Neural progenitor cell (in vitro differentiated cells): ENCODE measurements around the gene IFNA13. TPM values are rescaled to one million over a fixed set of nuclear protein-coding genes. Genes with fewer than 3 reads are reported as not detected.

ENCODE experiments used
- DNase-seq: peaks from one replicate; pipeline ENCODE4 v3.0.0-alpha.2; 2016; ENCODE audit warnings: low spot score
- H2AFZ ChIP-seq: fragments of 200-600 bp; sonication (generic); replicated peaks from 2 replicates; pipeline ENCODE4 v1.6.1; 2016; ENCODE audit warnings: antibody characterized with exemption
- H3F3A ChIP-seq: fragments of 200-600 bp; sonication (generic); 2 replicates; pipeline ENCODE4 v1.6.1; 2016; ENCODE audit warnings: antibody characterized with exemption, low read depth
- H3K27ac ChIP-seq: fragments of 200-600 bp; sonication (generic); 2 replicates; pipeline ENCODE4 v1.5.1; 2016; ENCODE audit warnings: mild to moderate bottlenecking
- H3K27me3 ChIP-seq: fragments of 200-600 bp; sonication (generic); 2 replicates; pipeline ENCODE4 v1.6.1; 2016; ENCODE audit warnings: mild to moderate bottlenecking, moderate library complexity
- H3K36me3 ChIP-seq: fragments of 200-600 bp; sonication (generic); 2 replicates; pipeline ENCODE4 v1.5.1; 2016
- H3K4me1 ChIP-seq: fragments of 200-600 bp; sonication (generic); 2 replicates; pipeline ENCODE4 v1.6.1; 2016; ENCODE audit warnings: mixed run types
- H3K4me2 ChIP-seq: fragments of 200-600 bp; sonication (generic); 2 replicates; pipeline ENCODE4 v1.6.1; 2016
- H3K4me3 ChIP-seq: fragments of 200-600 bp; sonication (generic); 2 replicates; pipeline ENCODE4 v1.5.1; 2016
- H3K79me2 ChIP-seq: fragments of 200-600 bp; sonication (generic); 2 replicates; pipeline ENCODE4 v1.6.1; 2016; ENCODE audit warnings: low read depth
- H3K9ac ChIP-seq: fragments of 200-600 bp; sonication (generic); 2 replicates; pipeline ENCODE4 v1.6.1; 2016
- H3K9me3 ChIP-seq: fragments of 200-600 bp; sonication (generic); 2 replicates; pipeline ENCODE4 v1.5.1; 2016; ENCODE audit warnings: low read depth
- H4K20me1 ChIP-seq: fragments of 200-600 bp; sonication (generic); 2 replicates; pipeline ENCODE4 v1.6.1; 2016; ENCODE audit warnings: low read depth
- H3K27ac Mint-ChIP-seq: 3 replicates; pipeline ENCODE4 v1.8.0; 2021; ENCODE audit warnings: mixed read lengths
- H3K27me3 Mint-ChIP-seq: 2 replicates; pipeline ENCODE4 v1.8.0; 2022; ENCODE audit warnings: low read depth, mild to moderate bottlenecking, inconsistent platforms, moderate library complexity, mixed read lengths; ENCODE audit not compliant: insufficient read depth
- H3K36me3 Mint-ChIP-seq: 3 replicates; pipeline ENCODE4 v1.8.0; 2021; ENCODE audit warnings: mixed read lengths
- H3K4me1 Mint-ChIP-seq: 3 replicates; pipeline ENCODE4 v1.8.0; 2021; ENCODE audit warnings: mixed read lengths
- H3K4me3 Mint-ChIP-seq: 3 replicates; pipeline ENCODE4 v1.8.0; 2021; ENCODE audit warnings: mild to moderate bottlenecking, moderate library complexity, mixed read lengths
- H3K9me3 Mint-ChIP-seq: 3 replicates; pipeline ENCODE4 v1.8.0; 2020; ENCODE audit warnings: mixed read lengths
- EZH2 ChIP-seq: fragments of 200-600 bp; sonication (generic); IDR thresholded peaks from 2 replicates; pipeline ENCODE4 v1.6.1; 2017; ENCODE audit warnings: antibody characterized with exemption, mild to moderate bottlenecking, moderate library complexity
- EZH2phosphoT487 ChIP-seq: fragments of 200-600 bp; sonication (generic); IDR thresholded peaks from 2 replicates; pipeline ENCODE4 v1.6.1; 2017; ENCODE audit warnings: antibody characterized with exemption
- total RNA-seq: library from RNA; depleted of rRNA; stranded (reverse); fragments of >200 nt; gene quantifications from 2 replicates; pipeline ENCODE4 v1.2.3, GENCODE V29; 2015; ENCODE audit warnings: low replicate concordance
- TF ChIP-seq, protein P1 (sequence below): fragments of 200-600 bp; sonication (generic); IDR thresholded peaks from 2 replicates; pipeline ENCODE4 v1.5.1; 2017; ENCODE audit warnings: antibody characterized with exemption, mild to moderate bottlenecking

Gene IFNA13
- total RNA-seq, 1 donor from 2014 or later: not detected

- H3K4me1 Mint-ChIP-seq: peaks cover 18% of the 10 kb centered on the region
- no peaks in the 10 kb centered on the region for H3K9me3 Mint-ChIP-seq
- no peaks in the 10 kb centered on the region for H3K27me3 ChIP-seq
- H3K9me3 ChIP-seq: no peaks in the 10 kb centered on the region
- no peak for DNase-seq
- no peaks in the 10 kb centered on the region for H4K20me1 ChIP-seq
- no peak overlapping the region for H3K4me2 ChIP-seq
- H3K27ac ChIP-seq: no peak overlapping the region
- H3K4me3 Mint-ChIP-seq: no peak overlapping the region
- TF ChIP-seq, protein P1, sequence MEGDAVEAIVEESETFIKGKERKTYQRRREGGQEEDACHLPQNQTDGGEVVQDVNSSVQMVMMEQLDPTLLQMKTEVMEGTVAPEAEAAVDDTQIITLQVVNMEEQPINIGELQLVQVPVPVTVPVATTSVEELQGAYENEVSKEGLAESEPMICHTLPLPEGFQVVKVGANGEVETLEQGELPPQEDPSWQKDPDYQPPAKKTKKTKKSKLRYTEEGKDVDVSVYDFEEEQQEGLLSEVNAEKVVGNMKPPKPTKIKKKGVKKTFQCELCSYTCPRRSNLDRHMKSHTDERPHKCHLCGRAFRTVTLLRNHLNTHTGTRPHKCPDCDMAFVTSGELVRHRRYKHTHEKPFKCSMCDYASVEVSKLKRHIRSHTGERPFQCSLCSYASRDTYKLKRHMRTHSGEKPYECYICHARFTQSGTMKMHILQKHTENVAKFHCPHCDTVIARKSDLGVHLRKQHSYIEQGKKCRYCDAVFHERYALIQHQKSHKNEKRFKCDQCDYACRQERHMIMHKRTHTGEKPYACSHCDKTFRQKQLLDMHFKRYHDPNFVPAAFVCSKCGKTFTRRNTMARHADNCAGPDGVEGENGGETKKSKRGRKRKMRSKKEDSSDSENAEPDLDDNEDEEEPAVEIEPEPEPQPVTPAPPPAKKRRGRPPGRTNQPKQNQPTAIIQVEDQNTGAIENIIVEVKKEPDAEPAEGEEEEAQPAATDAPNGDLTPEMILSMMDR: no peak
- TF ChIP-seq EZH2phosphoT487 (no peak), EZH2 (no peak)
- peaks cover 5% of the 10 kb centered on the region for H3K4me1 ChIP-seq
- no peaks in the 10 kb centered on the region for H3K79me2 ChIP-seq
- no peak overlapping the region for H3K4me3 ChIP-seq
- H3F3A ChIP-seq: no peaks in the 10 kb centered on the region
- no peak overlapping the region for H2AFZ ChIP-seq
- no peaks in the 10 kb centered on the region for H3K27me3 Mint-ChIP-seq
- no peak overlapping the region for H3K27ac Mint-ChIP-seq
- no peak overlapping the region for H3K9ac ChIP-seq
- no peaks in the 10 kb centered on the region for H3K36me3 Mint-ChIP-seq
- no peaks in the 10 kb centered on the region for H3K36me3 ChIP-seq
Measured at GRCh38 chr9:21413151-21413550, 45.3 kb upstream of the IFNA13 start.

DNA sequence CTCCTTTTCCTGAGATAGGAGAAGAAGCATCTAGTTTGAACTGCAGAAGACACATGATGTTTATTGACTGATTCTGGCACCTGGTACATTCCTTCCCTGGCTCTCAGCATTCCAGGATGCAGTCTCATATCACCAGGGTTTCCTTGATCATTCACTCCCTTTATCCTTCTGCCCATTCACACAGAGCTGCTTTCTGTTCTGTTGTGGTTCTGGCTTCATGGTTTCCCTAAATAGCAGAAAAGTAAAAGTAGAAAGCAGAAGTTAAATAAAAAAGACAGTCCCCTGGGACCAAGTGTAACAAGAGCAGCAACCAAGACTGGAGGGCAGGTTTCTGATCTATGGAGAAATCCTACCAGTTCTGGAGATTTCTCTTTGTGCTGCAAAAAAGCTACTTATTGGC lies 44.2 kb upstream of the IFNA13 start:
- Histone ChIP-seq H3K36me3 (no peaks in the 10 kb centered on the region), H3K27me3 (no peaks in the 10 kb centered on the region), H3K4me2 (no peak overlapping the region), H4K20me1 (no peaks in the 10 kb centered on the region), H3K4me1 (peaks cover 5% of the 10 kb centered on the region), H3K9ac (no peak overlapping the region), H2AFZ (no peak overlapping the region), H3F3A (no peaks in the 10 kb centered on the region), H3K27ac (no peak overlapping the region), H3K9me3 (no peaks in the 10 kb centered on the region), H3K4me3 (no peak overlapping the region), H3K79me2 (no peaks in the 10 kb centered on the region)
- TF ChIP-seq EZH2phosphoT487 (no peak), EZH2 (no peak)
- TF ChIP-seq, protein P1: no peak
- Mint-ChIP-seq H3K36me3 (no peaks in the 10 kb centered on the region), H3K27me3 (no peaks in the 10 kb centered on the region), H3K9me3 (no peaks in the 10 kb centered on the region), H3K27ac (no peak overlapping the region), H3K4me3 (no peak overlapping the region), H3K4me1 (peaks cover 18% of the 10 kb centered on the region)
- DNase-seq: no peak

DNA sequence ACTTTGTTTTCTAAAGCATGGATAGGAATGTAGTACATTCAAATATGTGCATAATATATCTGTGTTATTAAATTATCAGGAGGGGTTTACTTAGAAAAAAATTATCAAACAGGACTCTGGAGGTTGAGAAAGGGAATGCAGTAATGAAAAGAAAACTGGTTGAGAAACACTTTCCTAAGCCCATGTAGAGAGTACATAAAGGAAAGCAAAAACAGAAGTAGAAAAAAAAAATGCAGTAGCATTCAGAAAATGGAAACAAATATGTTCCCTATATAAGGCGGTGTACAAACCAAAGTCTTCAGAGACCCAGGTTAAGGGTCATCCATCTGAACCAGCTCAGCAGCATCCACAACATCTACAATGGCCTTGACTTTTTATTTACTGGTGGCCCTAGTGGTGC lies 41.0 kb upstream of the IFNA13 start, which contains the start of gene IFNA8:
Gene IFNA8 (plus strand): TSS at position 301 of the 400 bp plus-strand sequence. CDS start 60 bp downstream, at position 361.
- Histone ChIP-seq H3K9me3 (no peaks in the 10 kb centered on the region), H3K27me3 (peaks cover 15% of the 10 kb centered on the region), H3K36me3 (no peaks in the 10 kb centered on the region), H3F3A (no peaks in the 10 kb centered on the region), H3K4me2 (no peak within 1 kb of the TSS), H2AFZ (no peak within 1 kb of the TSS), H3K9ac (no peak within 1 kb of the TSS), H3K4me1 (peaks cover 5% of the 10 kb centered on the region), H3K79me2 (no peaks in the 10 kb centered on the region), H4K20me1 (no peaks in the 10 kb centered on the region), H3K4me3 (no peak within 1 kb of the TSS), H3K27ac (no peak within 1 kb of the TSS)
- H3K4me3 Mint-ChIP-seq: no peak within 1 kb of the TSS
- H3K4me1 Mint-ChIP-seq: peaks cover 18% of the 10 kb centered on the region
- H3K27me3 Mint-ChIP-seq: no peaks in the 10 kb centered on the region
- no peak for DNase-seq
- H3K27ac Mint-ChIP-seq: no peak within 1 kb of the TSS
- no peaks in the 10 kb centered on the region for H3K9me3 Mint-ChIP-seq
- H3K36me3 Mint-ChIP-seq: no peaks in the 10 kb centered on the region
- TF ChIP-seq, protein P1: no peak
- TF ChIP-seq EZH2: no peak
- no peak for TF ChIP-seq EZH2phosphoT487
